HepG2 (cell line): ENCODE results near the gene TEAD1. TPM values are rescaled to one million over a fixed set of nuclear protein-coding genes. Genes with fewer than 3 reads are reported as not detected.
A peak's percentile ranks its signal among the peaks of the same experiment; 100 is the strongest.

Source experiments
- CREBL2 ChIP-seq: sonication (generic); formaldehyde crosslinking; IDR thresholded peaks from 2 replicates; pipeline ENCODE4 v1.8.1; 2023; ENCODE audit warnings: missing genetic modification reagents, mild to moderate bottlenecking, borderline replicate concordance
- CTCF ChIP-seq: sonication (generic); formaldehyde crosslinking; IDR thresholded peaks from 2 replicates; pipeline ENCODE4 v1.5.0; 2020; ENCODE audit warnings: mild to moderate bottlenecking, missing genetic modification reagents, moderate library complexity
- EP300 ChIP-seq, 3 experiments: sonication (generic) in 1 of 3; formaldehyde crosslinking in 1 of 3; IDR thresholded peaks; 2 replicates each; pipeline versions ENCODE4 v1.5.1 to v1.6.1; 2011 to 2020; ENCODE audit warnings: low read depth in 2 of 3, low read length in 2 of 3, borderline replicate concordance in 1 of 3, improper control_type of control experiment in 1 of 3, mild to moderate bottlenecking in 1 of 3, missing genetic modification reagents in 1 of 3, moderate library complexity in 1 of 3
- ESRRA ChIP-seq: sonication (generic); formaldehyde crosslinking; IDR thresholded peaks from 2 replicates; pipeline ENCODE4 v1.5.1; 2020; ENCODE audit warnings: mild to moderate bottlenecking, low read depth, missing genetic modification reagents
- FOXA3 ChIP-seq: IDR thresholded peaks from 2 replicates; pipeline ENCODE4 v1.6.1; 2016; ENCODE audit warnings: missing genetic modification reagents, missing compliant biosample characterization
- FOXM1 ChIP-seq: sonication (generic); formaldehyde crosslinking; IDR thresholded peaks from 2 replicates; pipeline ENCODE4 v1.5.0; 2020; ENCODE audit warnings: missing genetic modification reagents
- GATAD2A ChIP-seq: IDR thresholded peaks from 2 replicates; pipeline ENCODE4 v1.6.1; 2016
- HOMEZ ChIP-seq: IDR thresholded peaks from 2 replicates; pipeline ENCODE4 v1.6.1; 2016; ENCODE audit warnings: low read depth
- ISX ChIP-seq: sonication (generic); formaldehyde crosslinking; conservative IDR thresholded peaks from 2 replicates; pipeline ENCODE4 v1.5.0; 2020; ENCODE audit warnings: missing genetic modification reagents
- NR1H2 ChIP-seq: sonication (generic); formaldehyde crosslinking; IDR thresholded peaks from 2 replicates; pipeline ENCODE4 v1.8.1; 2022; ENCODE audit warnings: low read depth, missing genetic modification reagents, borderline replicate concordance
- PLSCR1 ChIP-seq: sonication (generic); formaldehyde crosslinking; IDR thresholded peaks from 2 replicates; pipeline ENCODE4 v1.5.0; 2020; ENCODE audit warnings: missing genetic modification reagents, mild to moderate bottlenecking, borderline replicate concordance
- PRPF4 ChIP-seq: fragments of 200-400 bp; formaldehyde crosslinking; IDR thresholded peaks from 2 replicates; pipeline ENCODE4 v1.6.1; 2016; ENCODE audit warnings: low read length, low read depth; ENCODE audit not compliant: poor library complexity, severe bottlenecking
- RAD21 ChIP-seq: fragments of 450-650 bp; formaldehyde crosslinking; IDR thresholded peaks from 2 replicates; pipeline ENCODE4 v1.5.0; 2020; ENCODE audit warnings: mild to moderate bottlenecking
- RARA ChIP-seq: IDR thresholded peaks from 2 replicates; pipeline ENCODE4 v1.6.1; 2016; ENCODE audit warnings: missing genetic modification reagents, missing compliant biosample characterization
- STAT6 ChIP-seq: sonication (generic); formaldehyde crosslinking; IDR thresholded peaks from 2 replicates; pipeline ENCODE4 v1.4.0; 2020; ENCODE audit warnings: missing genetic modification reagents, mild to moderate bottlenecking, borderline replicate concordance
- THAP9 ChIP-seq: sonication (generic); formaldehyde crosslinking; IDR thresholded peaks from 2 replicates; pipeline ENCODE4; 2020; ENCODE audit warnings: missing genetic modification reagents, mild to moderate bottlenecking, borderline replicate concordance
- ZMYM2 ChIP-seq: sonication (generic); formaldehyde crosslinking; IDR thresholded peaks from 2 replicates; pipeline ENCODE4 v1.8.0; 2022; ENCODE audit warnings: mild to moderate bottlenecking, missing genetic modification reagents
- ZNF326 ChIP-seq: sonication (generic); formaldehyde crosslinking; IDR thresholded peaks from 2 replicates; pipeline ENCODE4 v1.4.0; 2020; ENCODE audit warnings: missing genetic modification reagents, borderline replicate concordance
- ZNF510 ChIP-seq: sonication (generic); formaldehyde crosslinking; IDR thresholded peaks from 2 replicates; pipeline ENCODE4 v1.4.0; 2020; ENCODE audit warnings: low read depth, mild to moderate bottlenecking, missing genetic modification reagents
- polyA plus RNA-seq, 8 experiments: library from polyadenylated mRNA; depleted of rRNA in 3 of 8; stranded (reverse) in 7 of 8; unstranded in 1 of 8; fragments of >200 nt; fragmentation: Illumina TruSeq in 4 of 8; extraction: Trizol in 4 of 8; gene quantifications; 2 replicates each; pipeline versions ENCODE4 v1.2.1 to v1.2.3, GENCODE V29; 2011 to 2016; ENCODE audit warnings: low read depth in 4 of 8, missing spikeins in 1 of 8, mixed read lengths in 1 of 8; ENCODE audit not compliant: insufficient read depth in 1 of 8
- total RNA-seq, 5 experiments: library from RNA; depleted of rRNA; stranded (reverse); fragments of >200 nt; fragmentation: Illumina TruSeq; extraction: Trizol; gene quantifications; 2 replicates each; pipeline ENCODE4 v1.2.3, GENCODE V29; 2016; ENCODE audit warnings: low read depth in 1 of 5

The TEAD1 gene
- total and polyA plus RNA-seq, 2 of the 13 experiments (the other 11 are each of a cell fraction or from before 2014, with no cell fraction given) = 20.1 to 30.5 TPM

GRCh38 chr11:12800032-12800671, 125.9 kb downstream of the TEAD1 start (continued):
- TF ChIP-seq EP300 (IDR thresholded peaks at IDR 0.05; ENCODE audit: low read depth in 2 of 2, low read length in 2 of 2) (0 out of 4 replicates have a peak, but pooled peaks of 1 of the 2 experiments have one; percentile 21), EP300 (CRISPR knock-in tag; IDR thresholded peaks at IDR 0.05; ENCODE audit: borderline replicate concordance) (no peak), ESRRA (CRISPR knock-in tag) (no peak), PRPF4 (no peak), FOXM1 (CRISPR knock-in tag) (no peak), CTCF (CRISPR knock-in tag) (no peak), RAD21 (CRISPR knock-in tag) (no peak), THAP9 (no peak), ZNF326 (CRISPR knock-in tag) (no peak), GATAD2A (CRISPR knock-in tag) (peak; percentile 46; the same call in 1 of the 2 replicates), ISX (CRISPR knock-in tag) (no peak), FOXA3 (peak; percentile 38; the same call in 1 of the 2 replicates), STAT6 (CRISPR knock-in tag) (no peak), ZMYM2 (CRISPR knock-in tag) (no peak), ZNF510 (CRISPR knock-in tag) (no peak), CREBL2 (CRISPR knock-in tag) (no peak), NR1H2 (CRISPR knock-in tag) (no peak), PLSCR1 (CRISPR knock-in tag) (no peak), HOMEZ (CRISPR knock-in tag) (0 out of 2 replicates have a peak, but pooled peaks have one; percentile 12), RARA (CRISPR knock-in tag) (no peak)
